GM18909 (cell line): ENCODE data around the gene ZMIZ1.

Source experiments
- ATAC-seq: cut with Tn5 transposase; IDR thresholded peaks from one replicate; pipeline ENCODE4 v1.9.1; 2021; ENCODE audit warnings: mild to moderate bottlenecking; ENCODE audit not compliant: unreplicated experiment, poor library complexity

ZMIZ1 gene

DNA sequence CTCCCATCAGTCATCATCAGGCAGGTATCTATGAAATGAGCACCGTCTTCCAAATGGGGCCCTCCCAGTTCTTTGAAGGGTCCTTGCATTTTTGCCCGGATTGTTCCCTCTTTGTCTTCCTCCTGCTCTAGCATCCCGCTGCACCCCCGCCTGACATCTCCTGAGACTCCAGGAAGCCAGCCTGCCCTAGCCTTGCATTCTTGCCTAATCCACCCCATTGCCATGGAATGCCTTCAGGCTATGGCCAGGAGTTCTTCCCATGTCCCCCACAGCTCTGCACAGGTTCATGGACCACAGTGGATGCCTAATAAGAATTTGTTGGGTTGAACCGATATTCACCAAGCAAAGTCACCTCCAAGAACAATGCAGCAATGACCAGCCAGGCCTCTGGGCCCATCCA, 62.1 kb downstream of the ZMIZ1 start:
- no peak for ATAC-seq

- ATAC-seq, result no peak
These were observed 63.3 kb downstream of the ZMIZ1 start for GRCh38 chr10:79131836-79132631.

DNA sequence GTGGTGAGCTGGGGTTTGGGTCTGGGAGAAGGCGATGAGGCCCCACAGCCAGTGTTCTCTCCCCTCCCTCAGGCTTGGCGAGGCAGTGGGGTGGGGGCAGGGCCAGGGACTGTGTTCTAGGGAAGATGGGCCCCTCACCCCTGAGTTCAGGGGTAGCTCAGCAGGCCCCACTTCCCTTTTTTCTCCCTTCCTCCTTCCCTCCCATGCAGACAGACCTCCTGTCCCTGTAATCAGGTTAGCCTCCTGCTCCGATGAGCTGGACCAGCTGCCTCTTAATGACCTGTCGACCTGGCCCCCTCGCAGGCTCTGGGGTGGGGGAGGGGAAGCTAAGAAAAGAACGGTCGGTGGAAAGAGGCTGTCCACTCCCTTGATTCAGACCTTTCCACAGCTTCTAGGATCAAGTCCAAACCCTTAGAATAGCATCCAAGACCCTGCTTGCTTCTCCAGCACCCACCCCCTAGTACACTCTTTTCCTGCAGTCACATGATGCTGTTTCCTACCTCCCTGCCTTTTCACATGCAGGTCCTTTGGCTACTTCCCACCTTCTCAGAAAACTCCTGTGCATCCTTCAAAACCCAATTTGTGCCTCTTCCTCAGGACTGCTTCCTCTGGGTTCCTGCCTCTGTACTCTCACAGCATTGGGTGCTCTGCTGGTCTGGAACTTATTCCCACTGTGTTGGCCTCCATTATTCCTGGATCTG, 64.1 kb downstream of the ZMIZ1 start:
- ATAC-seq, result no peak

GRCh38 chr10:79133416-79133815, 64.7 kb downstream of the ZMIZ1 start:
- ATAC-seq, result no peak

- ATAC-seq, result no peak
These were observed 67.0 kb downstream of the ZMIZ1 start for GRCh38 chr10:79135790-79136189.

DNA sequence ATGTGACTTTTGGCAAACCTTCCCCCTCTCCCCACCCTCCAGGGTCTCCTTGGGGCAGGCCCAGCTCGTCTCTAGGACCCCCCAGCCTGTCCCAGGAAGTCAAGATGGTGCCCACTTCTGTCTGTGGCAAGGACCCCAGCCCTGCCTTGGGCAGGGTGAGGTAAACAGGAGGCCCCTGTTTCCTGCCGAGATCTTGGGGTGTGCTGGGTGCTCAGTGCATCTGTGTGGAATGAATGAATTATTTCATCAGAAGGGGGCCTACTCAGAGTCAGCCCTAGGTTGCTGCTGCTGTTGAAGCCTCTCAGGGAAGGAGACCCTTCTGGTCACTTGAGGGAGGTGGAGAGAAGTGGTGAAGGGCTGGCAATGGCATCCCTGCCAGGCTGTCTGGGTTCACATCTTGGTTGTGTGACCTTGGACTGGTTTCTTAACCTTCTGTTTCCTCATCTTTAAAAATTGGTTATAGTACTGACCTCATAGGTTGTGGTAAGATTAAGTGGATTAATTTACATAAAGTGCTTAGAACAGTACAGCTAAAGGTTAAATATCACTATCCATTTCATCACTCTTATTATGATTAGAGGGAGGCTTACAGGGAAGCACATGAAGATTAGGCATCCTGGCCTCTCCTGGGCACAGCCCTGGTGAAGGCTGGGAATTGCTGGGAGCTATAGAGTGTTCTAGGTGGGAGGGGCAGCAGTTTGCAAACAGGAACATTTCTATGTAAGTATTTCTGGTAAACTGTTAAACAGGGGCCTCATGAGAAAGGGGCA, 67.7 kb downstream of the ZMIZ1 start:
- ATAC-seq, result no peak

DNA sequence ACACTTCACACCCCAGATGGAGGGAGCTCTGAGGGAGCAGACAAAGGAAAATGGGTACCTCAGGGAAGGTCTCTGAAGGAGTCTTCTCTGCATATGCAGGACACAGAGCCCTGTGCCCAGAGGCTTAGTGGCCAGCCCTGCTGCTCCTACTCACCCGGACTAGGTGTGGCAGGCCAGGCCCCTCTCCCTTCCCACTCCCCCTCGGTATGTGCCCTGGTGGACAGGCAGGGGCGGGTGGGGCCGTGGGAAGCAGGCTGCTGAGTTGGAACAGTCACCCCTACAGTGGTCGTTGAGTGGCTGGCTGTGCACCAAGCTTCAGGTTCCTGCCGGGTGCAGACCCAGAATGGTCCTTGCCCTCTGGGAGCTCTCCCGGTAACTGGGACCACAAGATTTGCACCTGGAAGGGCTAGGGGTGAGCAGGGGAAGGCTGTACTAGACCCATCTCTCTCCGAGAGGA, 68.6 kb downstream of the ZMIZ1 start:
- peak; percentile 30 for ATAC-seq

GRCh38 chr10:79137826-79138225, 69.1 kb downstream of the ZMIZ1 start:
- ATAC-seq, result peak; percentile 83

DNA sequence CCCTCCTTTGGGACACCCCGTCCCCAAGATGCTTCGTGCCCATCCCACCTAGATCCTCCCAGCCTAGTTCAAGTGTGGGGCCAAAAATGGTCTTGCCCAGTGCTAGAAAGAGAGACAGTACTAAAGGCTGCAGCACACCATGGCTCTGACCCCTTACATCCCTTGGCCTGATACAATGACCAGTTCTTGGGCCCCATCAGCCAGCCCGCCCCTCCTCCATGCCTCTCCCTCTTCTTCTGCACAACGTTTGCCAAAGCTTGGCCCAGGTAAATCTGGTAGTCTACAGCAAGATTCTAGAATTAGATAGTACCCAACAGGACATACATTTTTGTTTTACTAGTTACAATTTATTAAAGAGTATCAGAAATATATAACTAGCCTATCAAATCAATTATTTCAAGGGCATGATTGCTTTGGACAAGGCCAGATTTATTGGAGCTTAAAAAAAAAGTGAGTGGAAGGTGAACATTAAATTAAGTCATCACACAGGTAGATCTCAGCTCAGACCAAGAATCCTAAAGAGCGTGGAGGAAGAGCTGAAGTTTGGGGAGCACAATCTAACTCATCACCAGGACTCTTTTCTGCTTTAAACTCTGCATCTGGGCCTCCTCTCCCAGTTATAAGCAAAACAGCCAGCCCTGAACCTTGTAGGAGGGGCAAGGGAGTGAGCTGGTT, 69.8 kb downstream of the ZMIZ1 start:
- ATAC-seq, result no peak

GRCh38 chr10:79139124-79139835, 70.5 kb downstream of the ZMIZ1 start:
- no peak for ATAC-seq

GRCh38 chr10:79140085-79140793, 71.5 kb downstream of the ZMIZ1 start:
- no peak for ATAC-seq

- ATAC-seq, result no peak
These were observed 72.1 kb downstream of the ZMIZ1 start for GRCh38 chr10:79140855-79141254.

DNA sequence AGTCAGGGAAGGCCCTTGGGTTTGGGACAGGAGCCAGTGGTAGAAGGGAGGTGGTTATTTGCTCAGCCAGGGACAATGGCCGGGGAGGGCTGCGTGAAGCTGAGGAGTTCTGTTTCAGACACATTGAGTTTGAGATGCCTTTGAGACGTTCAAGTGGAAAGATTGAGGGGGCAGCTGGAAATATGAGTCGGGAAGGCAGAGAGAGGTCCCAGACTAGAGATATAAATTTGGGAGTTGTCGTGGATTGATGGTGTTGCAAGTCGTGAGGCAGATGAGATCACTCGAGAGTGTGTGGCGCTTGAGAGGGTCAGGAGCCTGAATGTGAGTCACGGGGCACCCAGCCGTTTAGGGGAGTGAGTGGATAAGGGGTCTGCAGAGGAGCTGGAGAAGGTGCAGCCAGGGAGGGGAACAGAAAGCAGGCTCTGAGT, 73.3 kb downstream of the ZMIZ1 start:
- ATAC-seq, result no peak

DNA sequence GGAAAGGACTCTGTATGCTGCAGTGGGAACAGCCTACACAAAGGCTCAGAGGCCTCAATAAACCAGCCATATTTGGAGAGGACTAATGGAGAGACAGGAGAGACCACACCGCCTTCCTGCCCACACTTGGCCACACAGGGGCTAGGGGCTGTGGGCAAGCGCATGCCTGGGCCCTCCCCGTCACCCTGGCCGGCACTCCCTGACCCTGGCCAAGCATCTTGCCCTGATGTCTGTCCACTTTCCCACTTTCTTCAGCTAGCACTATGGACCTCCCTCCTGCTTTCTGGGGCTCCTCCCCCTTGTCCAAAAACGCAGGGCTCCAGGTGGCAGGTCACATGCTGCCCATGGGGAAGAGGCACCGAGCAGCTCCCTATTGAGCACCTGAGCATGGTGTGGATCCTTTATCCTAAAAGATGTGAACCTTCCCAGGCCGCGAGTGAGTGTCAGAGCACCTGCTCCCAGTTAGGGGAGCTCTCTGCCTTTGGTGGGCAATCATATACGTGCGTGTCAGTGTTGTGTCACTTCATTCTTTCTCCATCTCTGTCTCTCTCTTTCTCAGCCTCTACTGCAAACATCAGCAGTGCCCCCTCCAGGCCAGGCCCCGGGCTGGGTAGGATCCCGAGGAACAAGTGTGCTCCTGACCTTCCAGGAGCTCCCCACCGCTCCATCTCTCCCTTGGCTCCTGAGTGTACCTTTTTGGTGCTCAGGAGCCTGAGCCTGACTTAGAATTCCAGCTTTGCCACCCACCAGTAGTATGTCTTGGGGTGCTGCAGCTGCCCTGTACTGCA, 74.0 kb downstream of the ZMIZ1 start:
- no peak for ATAC-seq

- ATAC-seq, result no peak
These were observed 75.1 kb downstream of the ZMIZ1 start for GRCh38 chr10:79143879-79144278.

GRCh38 chr10:79144351-79145173, 75.8 kb downstream of the ZMIZ1 start:
- no peak for ATAC-seq

- no peak for ATAC-seq
These were observed 76.4 kb downstream of the ZMIZ1 start for GRCh38 chr10:79145174-79145483.
